CD4-positive, alpha-beta T cell treated with Interleukin-15 for 4 hours (primary cell): Measurements from ENCODE around the gene MSX2.

Experiments used
- DNase-seq: peaks from one replicate; pipeline ENCODE4 v3.0.0-alpha.2; 2020; ENCODE audit warnings: low spot score

MSX2 gene

GRCh38 chr5:174724484-174725260 is at the start of gene MSX2:
TSS of gene MSX2 (plus strand) at chr5:174724582. CDS start at chr5:174724660, 78 bp downstream.
- no peak for DNase-seq

GRCh38 chr5:174675110-174675509 is 49.3 kb upstream of the MSX2 start:
- no peak for DNase-seq

GRCh38 chr5:174675916-174676315 is 48.5 kb upstream of the MSX2 start:
- DNase-seq, result no peak

GRCh38 chr5:174678107-174678506 is 46.3 kb upstream of the MSX2 start:
- no peak for DNase-seq

GRCh38 chr5:174680901-174681565 is 43.3 kb upstream of the MSX2 start:
- no peak for DNase-seq

GRCh38 chr5:174687503-174687902 is 36.9 kb upstream of the MSX2 start:
- DNase-seq, result no peak

- DNase-seq, result no peak
Measured at GRCh38 chr5:174688441-174689354, 35.7 kb upstream of the MSX2 start.

GRCh38 chr5:174690271-174690670 is 34.1 kb upstream of the MSX2 start:
- no peak for DNase-seq

GRCh38 chr5:174692381-174692780 is 32.0 kb upstream of the MSX2 start:
- no peak for DNase-seq

- DNase-seq, result no peak
Measured at GRCh38 chr5:174692982-174693422, 31.4 kb upstream of the MSX2 start.

- DNase-seq, result no peak
Measured at GRCh38 chr5:174693697-174694385, 30.5 kb upstream of the MSX2 start.

GRCh38 chr5:174694611-174695010 is 29.8 kb upstream of the MSX2 start:
- DNase-seq, result no peak

GRCh38 chr5:174698156-174698555 is 26.2 kb upstream of the MSX2 start:
- no peak for DNase-seq

- no peak for DNase-seq
Measured at GRCh38 chr5:174699131-174699530, 25.3 kb upstream of the MSX2 start.

- DNase-seq, result no peak
Measured at GRCh38 chr5:174706997-174707572, 17.3 kb upstream of the MSX2 start.

- DNase-seq, result no peak
Measured at GRCh38 chr5:174707671-174708070, 16.7 kb upstream of the MSX2 start.

- no peak for DNase-seq
Measured at GRCh38 chr5:174708476-174709207, 15.7 kb upstream of the MSX2 start.

- DNase-seq, result no peak
Measured at GRCh38 chr5:174714751-174715150, 9.6 kb upstream of the MSX2 start.

- DNase-seq, result no peak
Measured at GRCh38 chr5:174715804-174716203, 8.6 kb upstream of the MSX2 start.

GRCh38 chr5:174717826-174718455 is 6.4 kb upstream of the MSX2 start:
- DNase-seq, result no peak
